DOHH2 (cell line): ENCODE results near the gene KRTAP21-1.

ENCODE experiments used
- CTCF ChIP-seq: fragments of 200-600 bp; sonication (generic); IDR thresholded peaks from one replicate; pipeline ENCODE4 v1.5.1; 2014; ENCODE audit warnings: antibody characterized with exemption, mild to moderate bottlenecking, low read depth, low read length; ENCODE audit not compliant: poor library complexity, severe bottlenecking
- EZH2phosphoT487 ChIP-seq: fragments of 200-600 bp; sonication (generic); IDR thresholded peaks from 2 replicates; pipeline ENCODE4 v1.6.1; 2017; ENCODE audit warnings: borderline replicate concordance, mild to moderate bottlenecking, antibody characterized with exemption, low read length, moderate library complexity, mixed read lengths

- TF ChIP-seq CTCF, result no peak
- no peak for TF ChIP-seq EZH2phosphoT487
Measured at GRCh38 chr21:30733026-30733425, 22.2 kb downstream of the KRTAP21-1 start.
